Stimulated activated naive CD4-positive, alpha-beta T cell treated with Interleukin-2 at 50 U/mL for 16 hours (primary cell): ENCODE data around the gene FBXL12.
"Not testable (repeated sequence)": the region's sequence is repeated elsewhere in the genome, so short reads cannot be mapped to it uniquely, and the experiment has no call there.

ENCODE experiments used
- DNase-seq: peaks from one replicate; lab custom pipeline; 2025; lab: John Stamatoyannopoulos, UW

Gene FBXL12

DNA sequence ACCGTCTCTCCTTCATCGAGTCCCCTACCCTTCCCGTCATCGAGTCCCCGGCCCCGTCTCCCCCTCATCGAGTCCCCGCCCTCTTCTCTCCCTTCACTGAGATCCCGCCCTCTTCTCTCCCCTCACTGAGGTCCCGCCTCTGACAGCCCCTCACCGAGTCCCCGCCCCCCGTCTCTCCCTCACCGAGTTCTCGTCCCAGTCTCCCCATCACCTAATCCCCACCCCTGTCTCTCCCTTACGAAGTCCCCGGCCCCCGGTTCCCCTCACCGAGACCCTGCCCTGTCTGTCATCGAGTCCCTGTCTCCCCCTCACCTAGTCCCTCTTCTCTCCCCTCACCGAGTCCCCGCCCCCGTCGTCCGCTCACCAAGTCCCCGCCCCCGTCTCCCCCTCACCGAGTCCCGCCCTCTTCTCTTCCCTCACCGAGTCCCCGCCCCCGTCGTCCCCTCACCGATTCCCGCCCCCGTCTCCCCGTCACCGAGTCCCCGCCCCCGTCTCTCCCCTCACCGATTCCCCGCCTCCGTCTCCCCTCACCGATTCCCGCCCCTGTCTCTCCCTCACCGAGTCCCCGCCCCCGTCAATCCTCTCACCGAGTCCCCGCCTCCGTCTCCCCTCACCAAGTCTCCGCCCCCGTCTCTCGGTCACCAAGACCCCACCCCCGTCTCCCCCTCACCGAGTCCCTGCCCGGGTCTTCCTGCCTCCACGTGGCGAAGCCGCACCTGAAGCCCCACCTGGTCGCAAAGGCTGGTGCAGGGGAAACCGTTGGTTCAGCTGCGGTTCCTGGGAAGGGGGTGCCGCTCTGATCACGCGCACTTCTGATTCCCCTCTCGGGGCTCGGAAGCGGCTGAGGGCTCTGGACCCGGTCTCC lies 26.4 kb downstream of the FBXL12 start:
- DNase-seq: peak; percentile 97

DNA sequence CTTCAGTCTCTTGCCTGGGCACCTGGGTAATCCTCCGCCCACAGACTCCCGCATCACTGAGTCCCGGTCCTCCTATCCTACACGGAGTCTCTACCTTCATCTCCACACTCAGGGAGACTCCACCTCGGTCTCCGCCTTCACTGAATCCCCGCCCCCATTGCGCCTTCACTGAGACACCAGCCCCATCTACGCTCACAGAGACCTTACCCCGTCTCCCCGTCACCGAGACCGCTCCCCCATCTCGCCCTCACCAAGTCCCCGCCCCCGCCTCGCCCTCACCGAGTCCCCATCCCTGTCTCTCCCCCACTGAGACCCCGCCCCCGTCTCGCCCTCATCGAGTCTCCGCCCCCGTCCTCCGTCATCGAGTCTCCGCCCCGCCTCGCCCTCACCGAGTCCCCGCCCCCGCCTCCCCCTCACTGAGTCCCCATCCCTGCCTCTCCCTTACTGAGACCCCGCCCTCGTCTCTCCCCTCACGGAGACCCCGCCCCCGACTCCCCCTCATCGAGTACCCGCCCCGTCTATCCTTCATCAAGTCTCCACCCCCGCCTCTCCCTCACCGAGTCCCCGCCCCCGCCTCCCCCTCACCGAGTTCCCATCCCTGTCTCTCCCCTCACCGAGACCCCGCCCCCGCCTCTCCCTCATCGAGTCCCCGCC lies 27.2 kb downstream of the FBXL12 start:
- peak; percentile 94 for DNase-seq

- DNase-seq: not testable (repeated sequence)
These were observed 27.9 kb downstream of the FBXL12 start for GRCh38 chr19:9791073-9791367.

- not testable (repeated sequence) for DNase-seq
These were observed 29.3 kb downstream of the FBXL12 start for GRCh38 chr19:9789579-9789978.

DNA sequence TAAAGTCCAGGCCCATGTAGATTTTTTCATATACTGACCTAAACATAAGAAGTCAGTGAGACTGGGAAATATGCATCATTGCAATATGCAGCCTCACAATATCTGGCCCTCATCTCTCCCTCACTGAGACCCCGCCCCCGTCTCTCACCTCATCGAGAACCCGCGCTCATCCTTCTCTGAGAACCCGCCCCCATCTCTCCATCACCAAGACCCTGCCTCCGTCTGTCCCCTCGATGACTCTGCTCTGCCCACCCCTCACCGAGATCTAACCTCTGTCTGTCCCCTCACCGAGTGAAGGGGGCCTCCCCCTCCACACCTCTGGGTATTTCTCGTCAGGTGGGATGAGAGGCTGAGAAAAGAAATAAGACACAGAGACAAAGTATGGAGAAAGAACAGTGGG lies 29.8 kb downstream of the FBXL12 start:
- DNase-seq: no peak

DNA sequence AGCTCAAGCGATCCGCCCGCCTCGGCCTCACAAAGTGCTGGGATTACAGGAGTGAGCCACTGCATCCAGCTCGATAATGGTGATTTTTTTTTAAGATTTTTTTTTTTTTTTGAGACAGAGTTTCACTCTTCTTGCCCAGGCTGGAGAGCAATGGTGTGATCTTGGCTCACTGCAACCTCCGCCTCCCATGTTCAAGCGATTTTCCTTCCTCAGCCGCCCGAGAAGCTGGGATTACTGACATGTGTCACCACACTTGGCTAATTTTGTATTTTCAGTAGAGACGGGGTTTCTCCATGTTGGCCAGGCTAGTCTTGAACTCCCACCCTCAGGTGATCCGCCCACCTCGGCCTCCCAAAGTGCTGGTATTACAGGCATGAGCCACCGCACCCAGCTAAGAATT lies 30.3 kb downstream of the FBXL12 start:
- not testable (repeated sequence) for DNase-seq

- no peak for DNase-seq
These were observed 32.1 kb downstream of the FBXL12 start for GRCh38 chr19:9786819-9787218.

DNA sequence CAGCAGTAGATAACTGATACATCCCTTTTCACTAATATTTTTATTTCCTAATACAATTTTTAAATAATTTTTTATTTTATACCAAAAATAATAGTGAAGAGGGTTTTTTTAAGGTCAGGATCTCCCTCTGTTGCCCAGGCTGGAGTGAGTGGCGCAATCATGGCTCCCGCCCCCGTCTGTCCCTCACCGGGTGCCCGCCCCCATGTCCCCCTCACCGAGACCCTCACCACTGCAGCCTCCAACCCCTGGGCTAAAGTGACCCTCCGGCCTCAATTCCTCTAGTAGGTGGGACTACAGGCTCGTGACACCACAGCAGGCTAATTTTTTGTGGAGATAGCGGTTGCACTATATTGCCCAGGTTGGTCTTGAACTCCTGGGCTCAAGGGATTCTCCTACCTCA lies 32.5 kb downstream of the FBXL12 start:
- DNase-seq: no peak

GRCh38 chr19:9785367-9786331 lies 33.2 kb downstream of the FBXL12 start:
- DNase-seq: peak; percentile 98

DNA sequence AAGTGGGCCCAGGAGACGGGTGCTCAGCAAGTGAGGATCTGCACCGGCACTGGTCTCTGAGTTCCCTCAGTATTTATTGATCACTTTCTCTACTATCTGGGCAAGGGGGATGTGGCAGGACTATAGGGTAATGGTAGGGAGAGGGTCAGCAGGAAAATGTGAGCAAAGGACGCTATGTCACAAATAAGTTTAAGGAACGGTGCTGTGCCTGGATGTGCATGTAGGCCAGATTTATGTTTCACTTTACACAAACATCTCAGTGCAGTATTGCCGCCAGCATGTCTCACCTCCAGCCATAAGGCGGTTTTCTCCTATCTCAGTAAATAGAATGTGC lies 34.7 kb downstream of the FBXL12 start:
- DNase-seq: not testable (repeated sequence)

DNA sequence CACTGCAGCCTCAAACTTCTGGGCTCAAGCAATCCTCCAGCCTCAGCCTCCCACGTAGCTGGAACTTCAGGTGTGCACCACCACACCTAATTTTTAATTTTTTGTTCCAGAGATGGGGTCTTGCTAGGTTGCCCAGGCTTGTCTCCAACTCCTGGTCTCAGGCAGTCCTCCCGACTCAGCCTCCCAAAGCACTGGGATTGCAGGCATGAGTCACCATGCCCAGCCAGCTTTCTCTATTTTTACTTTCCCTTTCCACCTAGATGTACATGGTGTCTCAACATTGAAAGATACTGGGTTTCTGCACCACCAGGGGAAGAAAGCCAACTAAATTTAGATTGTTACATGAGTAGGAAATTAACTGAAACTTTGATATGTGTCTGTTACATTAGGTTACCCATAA lies 36.5 kb downstream of the FBXL12 start:
- no peak for DNase-seq

DNA sequence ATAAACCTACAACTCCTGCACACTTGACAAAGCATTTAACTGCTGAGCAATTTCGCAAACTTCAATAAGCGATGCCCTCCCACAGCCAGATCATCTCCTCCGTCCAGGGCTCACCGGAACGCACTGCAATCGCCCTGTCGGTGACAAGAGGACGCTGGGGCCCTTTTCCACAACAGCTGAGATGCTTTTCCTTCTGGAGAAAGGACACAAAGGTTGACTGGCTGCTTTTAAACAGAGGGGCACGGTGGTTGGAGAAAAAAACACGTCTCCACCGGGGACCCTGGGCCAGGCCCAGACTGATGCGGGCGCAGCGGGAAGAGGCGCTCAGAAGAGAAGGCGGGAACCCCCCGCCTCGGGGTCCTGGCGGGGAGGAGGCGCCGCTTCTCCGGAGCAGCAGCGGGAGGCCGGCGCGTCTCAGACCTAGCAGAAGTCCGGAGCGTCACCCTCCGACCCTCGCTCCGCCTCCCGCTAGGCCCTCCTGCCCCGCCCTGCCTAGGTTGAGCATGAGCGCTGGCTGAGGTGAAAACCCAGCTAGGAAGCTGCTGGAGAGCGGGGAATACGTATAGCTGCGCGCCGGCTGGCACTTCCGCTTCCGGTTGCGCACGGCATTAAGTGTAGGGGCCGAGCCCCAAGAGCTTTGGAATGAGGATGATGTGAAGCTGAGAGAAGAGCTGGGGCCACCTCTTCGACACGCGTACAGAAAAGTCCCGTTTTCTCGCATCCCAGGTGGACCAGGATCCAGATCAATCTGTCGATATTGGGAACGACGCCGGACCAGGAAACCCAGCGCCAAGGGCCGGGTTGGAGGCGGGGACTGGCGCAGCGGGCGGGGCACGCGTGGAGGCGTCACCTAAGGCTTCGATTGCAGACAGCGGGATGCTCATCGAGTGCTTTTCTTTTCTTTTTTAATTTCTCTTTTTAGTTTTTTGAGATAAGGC lies 50.4 kb downstream of the FBXL12 start, which contains the start of gene ZNF846:
ZNF846 (minus strand) TSS at position 564 of the 938 bp plus-strand sequence. CDS start 3,788 bp downstream, outside the sequence.
- DNase-seq: peak; percentile 93
